OCI-M2 (cell line): ENCODE data around the gene CAMSAP1.

Experiments used
- DNase-seq: peaks from one replicate; lab custom pipeline; 2025; ENCODE audit not compliant: unreplicated experiment; lab: John Stamatoyannopoulos, UW

The CAMSAP1 gene

GRCh38 chr9:135883410-135884089 lies 23.8 kb downstream of the CAMSAP1 start:
- no peak for DNase-seq

GRCh38 chr9:135882011-135882410 lies 25.3 kb downstream of the CAMSAP1 start:
- DNase-seq = no peak

- DNase-seq = no peak
Measured at GRCh38 chr9:135880438-135880837, 26.9 kb downstream of the CAMSAP1 start.

DNA sequence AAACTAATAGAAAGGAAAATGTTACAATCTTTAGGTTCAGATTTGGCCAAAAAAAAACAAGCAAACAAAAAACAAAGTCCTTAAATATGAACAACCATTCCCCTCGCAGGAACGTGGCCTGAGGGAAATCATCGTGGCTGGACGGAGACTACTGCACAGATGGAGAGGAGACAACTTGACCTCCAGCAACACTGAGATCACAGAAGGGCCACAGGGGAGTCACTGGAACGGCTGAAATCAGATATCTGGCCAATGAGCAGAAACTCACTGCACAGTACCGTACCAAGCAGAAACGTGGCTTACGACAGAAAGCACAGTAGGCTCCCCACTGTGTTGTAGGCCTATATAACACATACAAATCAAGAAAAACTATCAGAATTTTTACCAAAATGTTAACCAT lies 27.7 kb downstream of the CAMSAP1 start:
- no peak for DNase-seq

DNA sequence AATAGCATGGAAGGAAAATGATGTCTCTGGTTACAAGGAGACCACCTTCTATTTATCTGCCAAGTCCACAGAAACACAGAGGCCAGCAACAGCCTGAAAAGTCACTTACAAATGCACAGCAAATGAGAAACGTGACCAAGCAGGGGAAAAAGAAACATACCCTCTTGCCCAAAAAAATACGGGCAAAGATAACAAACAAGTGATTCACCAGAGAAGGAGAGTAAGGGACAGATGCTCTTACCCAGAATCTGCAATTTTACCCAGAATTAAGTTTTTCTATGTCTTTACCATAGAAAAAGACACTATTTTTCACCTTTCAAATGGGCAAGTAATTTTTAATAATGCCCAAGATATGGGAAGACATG lies 28.1 kb downstream of the CAMSAP1 start:
- DNase-seq = no peak

DNA sequence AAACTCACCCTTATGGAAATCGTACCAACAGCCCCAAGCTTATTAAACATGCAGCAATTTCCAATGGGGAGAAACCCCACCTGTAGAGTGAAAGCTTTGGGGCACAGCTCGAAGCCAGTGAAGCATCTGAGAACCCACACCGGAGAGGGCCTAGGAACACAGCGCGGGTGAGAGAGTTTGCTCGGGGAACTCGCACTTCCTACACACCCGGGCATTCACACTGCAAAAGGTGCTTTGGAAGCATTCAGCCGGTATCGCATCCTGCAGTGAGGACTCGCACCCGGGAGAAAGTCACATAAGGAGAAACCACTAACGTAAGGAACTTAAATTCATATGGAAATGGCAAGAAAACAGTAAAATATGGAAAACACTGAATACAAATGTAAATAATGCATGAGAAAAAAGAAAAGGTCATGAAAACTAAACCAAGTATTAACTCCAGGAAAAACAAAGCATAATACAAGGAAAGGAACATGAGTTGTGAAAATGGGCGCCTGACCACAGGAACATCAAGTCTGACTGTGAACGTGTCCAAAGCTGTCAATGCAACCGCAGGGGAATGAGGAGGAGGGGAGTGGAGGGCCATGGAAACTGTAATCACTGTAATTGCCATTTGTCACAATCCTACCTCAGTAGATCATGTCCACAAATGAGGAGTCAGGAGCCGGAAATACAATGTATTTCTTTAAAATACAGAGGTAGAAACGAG lies 28.7 kb downstream of the CAMSAP1 start:
- DNase-seq = no peak

GRCh38 chr9:135877791-135878527 lies 29.4 kb downstream of the CAMSAP1 start:
- DNase-seq = no peak

DNA sequence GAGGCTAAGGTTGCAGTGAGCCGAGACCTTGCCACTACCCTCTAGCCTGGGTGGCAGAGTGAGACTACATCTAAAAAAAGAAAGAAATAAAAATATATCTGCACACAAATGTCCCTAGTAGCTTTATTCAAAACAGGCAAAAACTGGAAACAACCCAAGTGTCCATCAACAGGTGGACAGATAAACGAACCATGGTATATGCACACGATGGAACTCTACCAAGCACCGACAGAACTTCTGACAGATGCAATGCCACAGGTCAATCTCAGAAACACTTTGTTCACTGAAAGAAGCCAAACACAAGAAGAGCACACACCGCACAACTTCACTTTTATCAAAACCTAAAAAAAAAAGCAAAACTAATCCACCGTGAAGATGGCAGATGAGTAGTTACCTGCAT lies 30.4 kb downstream of the CAMSAP1 start:
- DNase-seq = no peak

DNA sequence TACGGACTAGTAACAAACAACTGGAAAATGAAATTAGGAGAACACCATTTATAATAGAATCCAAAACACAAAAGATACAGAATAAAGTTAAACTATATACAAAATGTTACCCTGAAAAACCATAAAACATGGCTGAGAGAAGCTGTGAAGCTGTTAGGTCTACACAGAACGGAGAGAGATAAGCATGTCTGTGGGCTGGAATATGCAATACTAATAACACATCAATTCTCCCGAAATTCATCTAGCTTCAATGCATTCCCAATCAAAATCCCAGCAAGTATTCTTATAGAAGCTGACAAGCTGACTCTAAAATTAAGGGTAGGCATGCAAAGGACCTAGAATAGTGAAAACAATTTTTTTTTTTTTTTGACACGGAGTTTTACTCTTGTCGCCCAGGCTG lies 32.5 kb downstream of the CAMSAP1 start:
- DNase-seq = no peak

- no peak for DNase-seq
Measured at GRCh38 chr9:135869909-135870308, 37.4 kb downstream of the CAMSAP1 start.

- no peak for DNase-seq
Measured at GRCh38 chr9:135865531-135865930, 41.8 kb downstream of the CAMSAP1 start.

- DNase-seq = no peak
Measured at GRCh38 chr9:135864447-135865049, 42.8 kb downstream of the CAMSAP1 start.

DNA sequence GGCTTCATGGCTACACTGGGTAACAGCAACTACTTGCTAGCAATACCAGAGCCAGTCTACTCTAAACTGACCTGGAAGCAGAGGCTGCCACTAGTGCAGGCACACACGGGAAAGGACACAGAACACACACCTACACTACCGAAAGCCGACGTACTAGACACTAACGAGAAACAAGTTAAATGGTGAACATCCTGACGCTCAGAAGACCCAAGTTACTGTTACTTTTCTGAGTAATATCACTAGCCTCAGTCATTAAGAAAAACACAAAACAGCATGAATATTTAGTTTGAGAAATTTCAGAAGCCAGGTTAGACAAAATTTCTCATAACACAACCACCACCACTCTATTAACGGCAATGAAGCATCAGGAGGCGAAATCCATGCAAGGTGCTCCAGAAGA lies 44.5 kb downstream of the CAMSAP1 start:
- DNase-seq = no peak

GRCh38 chr9:135858491-135859185 lies 48.7 kb downstream of the CAMSAP1 start:
- no peak for DNase-seq

GRCh38 chr9:135857843-135858242 lies 49.5 kb downstream of the CAMSAP1 start:
- DNase-seq = no peak

DNA sequence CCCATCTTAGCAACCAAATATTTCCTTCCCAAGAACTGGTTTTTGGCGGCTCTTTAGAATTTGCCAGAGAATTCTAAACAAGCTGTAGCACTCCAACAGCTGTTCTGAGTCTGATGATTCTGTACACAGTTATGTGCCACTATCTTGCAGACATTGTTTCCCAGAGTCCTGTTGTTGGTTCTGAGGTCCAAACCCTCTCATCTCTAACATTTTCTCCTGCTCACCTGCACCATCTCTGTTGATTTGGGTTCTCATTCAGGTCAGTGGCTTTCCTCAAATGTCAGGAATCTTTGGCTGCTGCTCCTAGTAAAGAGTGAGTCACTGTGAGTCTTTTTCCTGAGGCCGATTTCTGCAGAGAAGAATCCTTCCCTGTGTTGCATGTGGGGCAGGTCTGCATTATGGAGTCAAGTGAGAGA lies 50.0 kb downstream of the CAMSAP1 start:
- no peak for DNase-seq

GRCh38 chr9:135851748-135852147 lies 55.6 kb downstream of the CAMSAP1 start:
- DNase-seq = no peak

DNA sequence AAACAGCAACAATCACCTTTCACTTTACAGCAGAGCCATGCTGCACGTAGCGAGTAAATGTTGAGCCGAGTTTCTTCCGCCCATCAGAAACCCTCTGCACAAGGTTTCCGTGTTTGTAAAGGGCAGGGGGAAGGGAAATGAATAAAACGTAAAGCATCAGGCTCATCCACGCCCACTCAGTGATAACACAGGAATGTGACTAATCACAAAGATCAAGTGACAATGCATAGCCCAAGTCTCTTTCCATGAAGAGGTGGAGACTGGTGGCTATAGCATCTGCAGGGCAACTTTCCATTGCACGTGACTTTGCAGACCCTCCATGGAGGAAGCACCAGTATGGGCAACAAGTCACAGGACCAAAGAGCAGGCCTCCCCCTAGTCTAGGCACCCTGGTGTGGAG lies 56.6 kb downstream of the CAMSAP1 start:
- DNase-seq = no peak

- DNase-seq = no peak
Measured at GRCh38 chr9:135849181-135849580, 58.2 kb downstream of the CAMSAP1 start.

- DNase-seq = no peak
Measured at GRCh38 chr9:135848341-135849047, 58.9 kb downstream of the CAMSAP1 start.

- no peak for DNase-seq
Measured at GRCh38 chr9:135847833-135848232, 59.5 kb downstream of the CAMSAP1 start.
